ENCODE measurements around the gene OVOL3.

The OVOL3 gene

DNA sequence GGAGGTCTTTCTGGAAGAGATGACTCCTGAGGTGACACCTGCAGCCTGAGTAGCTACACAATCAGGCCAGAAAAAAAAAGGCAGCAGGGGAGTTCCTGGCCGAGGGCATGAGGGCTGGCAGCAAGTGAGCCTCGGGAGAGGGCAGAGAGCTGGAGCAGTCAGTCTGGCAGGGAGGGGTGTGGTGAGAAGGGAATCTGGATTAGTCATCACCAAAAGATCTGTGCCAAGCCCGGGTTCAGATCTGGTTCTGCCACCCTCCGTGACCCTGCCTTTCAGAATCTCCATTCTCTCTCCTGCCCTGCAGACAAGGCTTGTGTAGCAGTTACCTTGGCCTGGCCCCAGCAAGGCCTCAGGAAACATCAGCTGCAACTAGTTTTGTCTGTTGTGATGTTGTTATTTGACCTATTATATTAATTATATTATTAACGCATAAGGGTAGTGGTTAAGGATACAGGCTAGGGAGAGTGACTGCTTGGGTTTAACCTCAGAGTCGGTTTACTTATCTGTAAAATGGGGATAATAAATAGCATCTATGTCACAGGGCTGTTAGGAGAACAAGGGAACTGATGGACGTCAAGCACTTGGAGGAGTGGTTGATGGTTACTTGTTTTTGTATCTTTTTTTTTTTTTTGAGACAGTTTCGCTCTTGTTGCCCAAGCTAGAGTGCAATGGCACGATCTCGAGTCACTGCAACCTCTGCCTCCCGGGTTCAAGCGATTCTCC is 26.2 kb downstream of the OVOL3 start:
- DNase-seq, result no peak

DNA sequence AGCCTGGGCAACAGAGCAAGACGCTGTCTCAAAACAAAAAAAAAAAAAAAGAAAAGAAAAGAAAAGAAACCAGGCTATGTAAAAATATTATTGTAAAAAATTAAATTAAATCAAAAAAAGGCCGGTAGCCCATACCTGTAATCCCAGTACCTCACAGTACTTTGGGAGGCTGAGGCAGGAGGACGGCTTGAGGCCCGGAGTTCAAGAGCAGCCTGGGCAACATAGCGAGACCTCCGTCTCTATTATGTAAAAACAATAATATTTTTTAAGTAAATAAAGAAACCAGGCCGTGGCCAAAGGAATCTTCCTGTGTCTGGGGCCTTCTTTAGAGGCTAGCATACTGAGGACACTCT is 28.2 kb downstream of the OVOL3 start:
- DNase-seq, result no peak

DNA sequence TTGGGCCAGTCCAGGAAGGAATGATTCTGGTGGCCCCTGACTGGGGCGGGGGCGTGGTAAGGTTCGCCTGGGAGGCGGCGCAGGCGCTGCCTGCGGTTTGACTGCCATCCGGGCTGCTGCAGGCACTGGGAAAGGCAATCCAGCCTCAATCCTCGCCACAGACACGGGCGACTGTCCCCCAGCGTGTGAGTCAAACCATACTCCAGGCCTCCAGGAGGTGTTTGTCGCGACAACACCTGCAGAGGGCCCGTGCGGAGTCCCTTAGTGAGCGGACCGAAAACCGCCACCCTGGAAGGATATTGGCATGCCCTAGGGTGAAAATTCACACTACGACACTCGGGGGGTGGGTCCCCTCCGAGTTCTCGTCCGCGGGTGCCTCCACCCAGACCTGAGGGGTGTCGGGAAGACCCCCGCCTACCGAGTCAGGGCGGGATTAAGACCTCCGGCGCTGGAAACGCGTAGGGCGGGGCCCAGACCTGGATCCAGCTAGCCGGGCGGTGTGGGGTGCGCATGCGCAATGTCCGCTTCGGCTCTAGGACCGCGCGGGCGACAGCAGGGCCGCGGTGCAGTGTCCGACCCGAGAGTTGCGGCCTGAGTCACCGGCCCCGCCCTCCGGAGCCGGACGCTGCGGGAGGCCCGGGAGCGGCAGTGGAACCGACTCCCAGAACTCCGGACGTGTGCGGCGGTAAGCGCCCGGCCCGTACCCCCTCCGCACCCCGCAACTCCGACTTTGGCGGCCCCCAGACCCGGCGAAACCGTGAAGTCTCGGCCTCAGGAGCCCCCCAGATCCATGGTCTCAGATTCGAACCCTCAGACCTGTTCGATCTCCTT is 28.7 kb downstream of the OVOL3 start, which contains the start of gene CAPNS1:
CAPNS1 (plus strand) TSS at position 594 of the 831 bp plus-strand sequence. CDS start 946 bp downstream, outside the sequence.
- peak; percentile 96 for DNase-seq

DNA sequence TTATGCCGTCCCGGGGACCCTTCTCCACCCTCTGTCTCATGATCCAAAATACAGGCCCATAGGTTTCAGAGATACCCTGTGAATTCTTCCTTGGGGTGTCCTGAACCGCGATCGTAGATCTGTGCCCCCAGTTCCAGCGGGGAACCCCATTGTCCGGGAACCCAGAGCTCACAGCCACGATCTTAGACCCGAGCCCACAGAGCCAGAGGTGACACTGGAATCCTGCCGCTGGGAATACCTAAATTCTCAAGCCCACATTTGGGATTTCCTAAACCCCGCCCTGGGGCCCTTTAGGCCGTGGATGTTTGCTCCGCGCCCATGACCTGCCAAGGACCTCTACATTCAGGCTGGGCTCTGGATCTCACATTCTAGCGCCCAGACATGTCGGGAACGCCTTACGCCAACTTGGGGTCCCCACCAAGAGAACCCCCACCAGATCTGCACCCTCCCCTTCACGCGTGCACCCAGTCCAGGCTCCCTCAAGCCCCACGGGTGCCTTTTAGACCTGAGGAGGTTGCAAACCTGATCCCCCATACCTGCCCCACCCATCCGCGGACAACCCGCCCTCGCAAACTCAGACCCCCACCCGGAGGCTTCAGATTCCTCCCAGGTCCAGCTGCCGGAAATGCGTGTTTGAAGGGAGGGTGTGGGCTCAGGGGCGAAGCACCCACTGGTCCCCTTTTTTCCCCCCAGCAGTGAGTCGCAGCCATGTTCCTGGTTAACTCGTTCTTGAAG is 29.5 kb downstream of the OVOL3 start:
- peak; percentile 85 for DNase-seq

- peak; percentile 99 for DNase-seq
Observed at GRCh38 chr19:36141039-36141927, 30.3 kb downstream of the OVOL3 start.

DNA sequence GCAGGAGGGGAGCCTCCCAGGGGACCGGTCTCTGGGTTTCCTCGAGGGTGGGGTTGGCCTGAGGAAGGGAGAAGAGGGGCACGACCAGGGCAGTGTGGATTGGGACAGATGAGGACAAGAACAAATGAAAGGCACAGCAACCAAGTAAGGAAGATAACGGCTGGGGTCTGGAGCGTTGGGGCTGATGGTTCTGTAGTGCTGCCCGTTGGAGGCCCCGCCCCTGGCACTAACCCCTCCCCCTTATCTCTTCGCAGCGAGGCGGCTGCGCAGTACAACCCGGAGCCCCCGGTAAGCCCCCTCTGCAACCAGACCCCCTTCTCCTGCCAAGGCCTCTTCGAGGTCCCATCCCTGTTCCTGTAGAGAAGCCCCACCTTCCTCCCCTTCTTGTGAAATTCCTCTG is 31.1 kb downstream of the OVOL3 start:
- DNase-seq, result no peak

GRCh38 chr19:36142496-36142895 is 31.6 kb downstream of the OVOL3 start:
- DNase-seq, result no peak

- DNase-seq, result no peak
Observed at GRCh38 chr19:36144624-36145023, 33.7 kb downstream of the OVOL3 start.

- no peak for DNase-seq
Observed at GRCh38 chr19:36149673-36150406, 38.9 kb downstream of the OVOL3 start.

GRCh38 chr19:36150586-36150985 is 39.6 kb downstream of the OVOL3 start:
- no peak for DNase-seq

DNA sequence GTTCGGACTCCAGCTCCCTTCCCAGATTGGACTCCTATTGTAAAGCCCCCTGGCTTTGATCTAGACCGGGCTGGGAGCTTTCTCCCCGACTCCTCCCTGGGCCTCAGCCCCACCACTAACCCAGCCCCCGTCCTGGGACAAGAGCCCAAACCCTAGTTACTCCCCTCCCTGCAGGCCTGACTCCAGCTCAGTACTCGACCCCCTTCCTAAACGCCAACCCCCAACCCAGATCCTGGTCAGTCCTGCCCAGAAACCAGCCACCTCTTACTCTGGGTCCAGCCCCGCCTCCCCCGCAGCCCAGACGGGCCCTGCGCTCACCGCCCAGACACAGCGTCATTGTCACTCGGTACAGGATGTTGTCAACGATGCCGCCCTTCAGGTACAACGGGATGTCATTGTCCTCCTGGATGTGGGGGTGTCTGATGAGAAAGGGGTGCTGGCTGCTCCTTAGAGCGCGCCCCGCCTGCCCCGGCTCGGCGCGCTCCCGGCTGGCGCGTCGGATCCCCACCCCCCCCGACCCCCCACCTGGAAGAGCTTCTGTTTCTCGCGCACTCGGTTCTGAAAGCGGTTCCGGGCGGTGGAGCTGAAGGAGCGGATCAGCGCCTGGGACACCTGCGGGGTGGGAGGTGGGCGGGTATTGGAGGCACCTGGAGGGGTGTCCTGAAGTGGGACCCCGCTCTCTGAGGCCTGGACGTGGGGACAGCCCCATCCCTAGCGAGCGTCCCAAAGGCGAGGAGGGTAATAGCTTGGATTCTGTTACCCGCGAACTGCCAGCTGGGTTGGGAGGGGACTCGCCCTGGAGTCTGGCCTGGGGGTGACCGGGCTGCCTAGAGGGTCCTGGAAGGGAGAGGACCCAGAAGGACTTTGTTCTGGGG is 40.4 kb downstream of the OVOL3 start:
- DNase-seq, result no peak

GRCh38 chr19:36152019-36152351 is 41.0 kb downstream of the OVOL3 start:
- no peak for DNase-seq

- DNase-seq, result no peak
Observed at GRCh38 chr19:36152352-36153091, 41.6 kb downstream of the OVOL3 start, which contains the start of gene COX7A1. COX7A1 (minus strand) TSS chr19:36152447; CDS start chr19:36152407, 40 bp downstream.

DNA sequence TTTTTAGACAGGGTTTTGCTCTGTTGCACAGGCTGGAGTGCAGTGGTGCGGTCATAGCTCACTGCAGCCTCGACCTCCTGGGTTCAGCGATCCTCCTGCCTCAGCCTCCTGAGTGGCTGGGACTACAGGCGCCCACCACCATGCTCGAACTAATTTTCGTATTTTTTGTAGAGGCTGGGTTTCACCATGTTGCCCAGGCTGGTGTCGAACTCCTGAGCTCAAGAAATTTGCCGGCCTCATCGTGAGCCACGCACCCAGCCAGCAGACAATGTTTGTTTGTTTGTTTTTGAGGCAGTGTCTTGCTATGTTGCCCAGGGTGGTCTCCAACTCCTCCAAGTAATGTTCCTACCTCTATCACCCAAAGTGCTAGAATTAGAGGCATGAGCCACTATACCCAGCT is 42.2 kb downstream of the OVOL3 start:
- DNase-seq, result no peak

GRCh38 chr19:36160821-36161596 is 50.1 kb downstream of the OVOL3 start:
- no peak for DNase-seq
